HTR-8/SVneo (cell line): ENCODE data around the gene MICALL1.
"Not testable (repeated sequence)": the region's sequence is repeated elsewhere in the genome, so short reads cannot be mapped to it uniquely, and the experiment has no call there.

Experiments
- DNase-seq: peaks from one replicate; pipeline ENCODE4 v3.0.0; 2011; ENCODE audit warnings: low spot score, mixed read lengths; ENCODE audit not compliant: insufficient read length
- FAIRE-seq: peaks from 2 replicates; lab custom pipeline; 2011; peaks lifted over from hg19 to GRCh38; lab: Jason Lieb, UNC

The MICALL1 gene

GRCh38 chr22:37953437-37954179, 47.5 kb downstream of the MICALL1 start, which contains the start of the genes C22orf23 and POLR2F:
TSS of gene C22orf23 (minus strand) at chr22:37953601. CDS start at chr22:37953149, 452 bp downstream.
TSS of gene POLR2F (plus strand) at chr22:37953699. CDS start at chr22:37953788, 89 bp downstream.
- peak; percentile 98 for DNase-seq
- peak; percentile 62 for FAIRE-seq

DNA sequence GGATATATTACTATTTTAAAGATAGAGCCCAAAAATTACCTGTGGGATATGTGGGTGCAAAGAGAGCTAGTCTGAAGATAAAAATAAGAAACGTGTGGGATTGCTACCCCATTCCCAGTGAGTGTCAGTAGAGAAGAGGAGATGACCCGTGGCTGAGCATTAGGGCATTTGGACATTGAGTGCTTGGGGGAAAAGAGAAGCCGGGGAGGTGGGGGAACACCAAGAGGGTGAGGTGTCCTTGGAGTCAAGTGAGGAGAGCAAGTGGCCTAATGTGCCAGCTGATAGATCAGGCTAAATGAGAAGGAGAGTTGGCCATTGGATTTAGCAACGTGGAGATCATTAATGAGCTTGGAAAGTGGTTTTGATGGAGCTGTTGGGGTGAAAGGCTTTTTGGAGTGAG, 48.6 kb downstream of the MICALL1 start:
- DNase-seq (no peak), FAIRE-seq (no peak)

DNA sequence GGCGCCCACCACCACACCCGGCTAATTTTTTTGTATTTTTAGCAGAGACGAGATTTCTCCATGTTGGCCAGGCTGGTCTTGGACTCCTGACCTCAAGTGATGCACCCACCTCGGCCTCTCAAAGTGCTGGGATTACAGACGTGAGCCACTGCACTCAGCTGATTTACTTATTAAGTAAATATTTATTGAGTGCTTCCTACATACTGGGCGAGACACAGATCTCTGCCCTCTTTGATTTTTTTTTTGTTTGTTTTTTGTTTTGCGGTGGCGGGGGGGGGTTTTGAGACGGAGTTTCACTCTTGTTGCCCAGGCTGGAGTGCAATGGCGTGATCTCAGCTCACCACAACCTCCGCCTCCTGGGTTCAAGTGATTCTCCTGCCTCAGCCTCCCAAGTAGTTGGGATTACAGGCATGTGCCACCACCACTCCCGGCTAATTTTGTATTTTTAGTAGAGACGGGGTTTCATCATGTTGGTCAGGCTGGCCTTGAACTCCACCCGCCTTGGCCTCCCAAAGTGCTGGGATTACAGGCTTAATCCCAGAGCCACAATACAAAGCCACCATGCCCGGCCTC, 49.8 kb downstream of the MICALL1 start:
- DNase-seq, FAIRE-seq: not testable (repeated sequence)

DNA sequence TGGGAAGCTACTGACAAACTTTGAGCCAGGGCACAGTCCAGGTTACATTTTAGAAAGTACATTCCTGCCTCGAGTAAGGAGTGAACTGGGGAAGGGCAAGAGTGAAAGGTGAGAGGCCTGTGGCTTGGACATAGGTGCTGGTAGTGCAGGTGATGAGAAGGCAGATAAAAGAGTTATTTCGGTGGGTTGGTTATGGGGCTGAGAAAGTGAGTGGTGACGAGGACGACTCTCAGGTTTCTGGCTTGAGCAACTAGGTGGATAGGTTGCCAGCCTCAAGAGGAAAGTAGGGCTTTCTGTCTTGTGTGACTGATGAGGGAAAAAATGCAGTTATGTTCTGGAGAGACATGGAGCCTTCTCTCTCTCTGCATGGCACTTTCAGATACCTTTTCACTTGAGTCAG, 51.1 kb downstream of the MICALL1 start:
- DNase-seq (no peak), FAIRE-seq (no peak)

GRCh38 chr22:37959231-37959825, 53.2 kb downstream of the MICALL1 start:
- DNase-seq (no peak), FAIRE-seq (no peak)

DNA sequence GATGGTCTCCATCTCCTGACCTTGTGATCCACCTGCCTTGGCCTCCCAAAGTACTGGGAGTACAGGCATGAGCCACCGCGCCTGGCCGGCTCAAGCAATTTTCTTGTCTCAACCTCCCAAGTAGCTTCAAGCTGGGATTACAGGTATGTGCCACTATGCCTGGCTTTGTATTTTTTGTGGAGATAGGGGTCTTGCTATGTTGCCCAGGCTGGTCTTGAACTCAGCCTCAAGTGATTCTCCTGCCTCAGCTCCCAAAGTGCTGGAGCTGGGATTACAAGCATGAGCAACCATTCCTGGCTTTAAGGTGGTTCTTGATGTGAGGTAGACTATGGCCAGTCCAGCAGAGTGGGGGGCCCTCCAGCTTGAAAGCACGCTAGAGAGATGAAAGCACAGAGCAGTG, 55.0 kb downstream of the MICALL1 start:
- DNase-seq (no peak), FAIRE-seq (no peak)

GRCh38 chr22:37965940-37966664, 60.0 kb downstream of the MICALL1 start:
- DNase-seq (no peak), FAIRE-seq (no peak)

DNA sequence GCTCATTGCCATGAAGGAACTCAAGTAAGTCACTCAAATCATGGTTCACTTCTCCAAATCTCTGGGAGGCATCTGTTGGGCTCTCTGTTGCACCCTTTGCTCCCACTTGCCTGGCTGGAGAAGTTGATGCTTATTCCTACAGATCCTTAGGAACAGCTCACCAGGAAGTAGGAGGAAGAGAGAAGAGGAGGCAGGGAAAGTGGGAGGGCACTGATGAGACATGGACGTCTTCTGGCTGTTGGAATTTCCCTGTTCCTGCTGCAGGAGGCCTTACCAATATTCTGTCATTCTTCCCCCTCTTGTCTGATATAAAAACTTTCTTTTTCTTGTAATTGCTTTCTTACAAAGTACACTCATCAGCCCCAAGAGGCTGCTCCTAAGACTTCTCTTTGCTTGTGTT, 61.0 kb downstream of the MICALL1 start:
- FAIRE-seq (no peak), DNase-seq (no peak)

- DNase-seq (no peak), FAIRE-seq (no peak)
Measured at GRCh38 chr22:37967637-37968451, 61.7 kb downstream of the MICALL1 start.

DNA sequence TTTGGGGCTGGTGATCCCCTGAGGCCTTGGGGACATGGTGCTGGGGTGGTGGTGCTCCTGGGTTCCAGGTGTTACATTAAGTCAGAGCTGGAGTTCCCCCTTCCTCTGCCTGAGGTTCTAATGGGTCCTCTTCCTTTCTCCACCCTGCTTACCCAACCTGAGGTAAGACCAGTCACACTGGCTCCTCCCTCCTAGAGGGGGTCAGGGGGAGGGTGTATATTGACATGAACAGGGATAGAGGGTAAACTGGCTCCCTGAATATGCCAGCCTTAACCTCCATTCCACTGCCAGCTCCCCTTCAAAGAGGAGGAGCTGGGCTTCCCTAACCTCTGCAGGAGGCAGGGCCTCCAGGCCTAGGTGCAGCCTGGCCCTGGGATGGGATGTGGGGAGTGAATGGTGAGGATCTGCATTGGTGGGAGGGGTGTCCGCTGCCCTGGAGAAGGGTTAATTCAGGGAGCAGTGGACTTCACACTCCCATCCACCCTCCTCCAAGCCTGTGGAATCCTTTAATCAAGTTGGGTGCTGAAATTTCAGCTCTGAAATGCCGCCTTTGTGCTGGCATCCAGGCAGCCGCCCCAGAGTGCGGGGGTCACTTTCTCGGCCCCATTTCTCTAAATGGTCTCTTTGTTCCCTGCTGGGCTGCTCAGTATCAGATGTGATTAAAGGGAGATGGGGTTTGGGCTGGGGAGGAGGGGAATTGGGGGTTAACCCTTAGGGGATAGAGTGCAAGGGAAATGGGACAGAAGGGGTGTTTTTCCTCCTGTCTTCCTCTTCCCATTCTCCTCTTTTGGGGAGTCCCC, 62.6 kb downstream of the MICALL1 start:
- DNase-seq = no peak
- no peak for FAIRE-seq

- FAIRE-seq (no peak), DNase-seq (no peak)
Measured at GRCh38 chr22:37970864-37971263, 64.8 kb downstream of the MICALL1 start.

GRCh38 chr22:37971475-37972434, 65.7 kb downstream of the MICALL1 start:
- no peak for FAIRE-seq
- no peak for DNase-seq

DNA sequence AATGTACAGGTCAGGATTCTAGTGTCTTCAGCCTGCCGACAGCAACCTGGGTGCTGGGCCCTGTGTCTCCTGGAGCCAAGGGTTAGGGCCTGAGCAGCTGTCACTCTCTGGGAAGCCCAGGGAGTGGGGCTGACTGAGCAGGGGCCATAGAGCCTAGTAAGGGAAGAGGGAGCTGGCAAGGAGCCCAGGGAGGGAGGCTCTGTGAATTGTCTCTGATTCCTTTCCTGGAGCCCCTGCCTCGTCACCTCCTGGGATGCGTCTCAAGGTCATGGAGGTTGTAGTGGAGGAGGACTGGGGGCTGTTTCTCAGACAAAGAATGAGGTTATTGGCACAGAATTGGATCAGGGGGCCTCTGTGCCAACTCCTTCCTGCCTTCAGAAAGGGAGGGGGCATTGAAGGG, 66.4 kb downstream of the MICALL1 start:
- DNase-seq (no peak), FAIRE-seq (no peak)

DNA sequence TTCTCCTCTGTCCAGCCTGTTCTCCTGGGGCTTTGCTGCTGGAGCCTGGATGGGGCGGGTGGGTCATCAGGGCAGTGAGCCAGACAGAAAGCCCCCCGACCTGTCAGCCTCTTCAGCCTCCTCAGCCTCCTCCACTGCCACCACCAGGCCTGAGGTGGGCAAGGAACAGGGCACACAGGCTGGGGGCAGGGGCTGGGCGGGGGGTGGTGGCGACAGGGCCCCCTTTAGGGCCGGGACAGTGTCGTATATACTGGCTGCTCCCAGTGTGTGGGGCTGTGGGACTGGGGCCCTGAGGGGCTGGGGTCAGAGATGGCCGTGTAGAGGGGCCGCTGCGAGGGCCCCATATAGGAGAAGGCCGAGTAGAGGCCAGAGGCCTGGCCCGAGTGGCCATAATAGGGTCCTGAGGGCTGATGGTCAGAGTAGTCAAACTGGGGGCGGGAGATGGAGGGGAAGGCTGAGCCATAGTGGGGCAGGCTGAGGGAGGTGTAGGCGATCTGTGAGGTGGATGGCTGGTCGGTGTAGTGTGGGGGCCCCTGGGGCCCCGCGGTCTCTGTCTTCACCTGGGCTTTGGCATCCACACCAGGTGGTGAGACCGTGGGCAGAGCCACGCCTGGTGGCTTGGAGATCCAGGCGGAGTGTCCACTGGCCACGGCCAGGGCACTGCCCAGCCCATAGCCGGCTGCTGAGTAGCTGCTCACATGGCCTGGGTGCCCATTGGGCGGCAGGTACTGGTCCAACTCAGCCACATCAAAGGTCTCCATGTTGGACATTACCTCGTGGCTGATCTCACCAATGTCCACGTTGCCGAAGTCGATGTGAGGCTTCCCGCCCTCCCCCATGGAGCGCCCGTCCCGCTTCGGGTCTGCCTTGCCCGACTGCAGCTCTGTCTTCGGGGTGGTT, 67.4 kb downstream of the MICALL1 start:
- DNase-seq (no peak), FAIRE-seq (no peak)

DNA sequence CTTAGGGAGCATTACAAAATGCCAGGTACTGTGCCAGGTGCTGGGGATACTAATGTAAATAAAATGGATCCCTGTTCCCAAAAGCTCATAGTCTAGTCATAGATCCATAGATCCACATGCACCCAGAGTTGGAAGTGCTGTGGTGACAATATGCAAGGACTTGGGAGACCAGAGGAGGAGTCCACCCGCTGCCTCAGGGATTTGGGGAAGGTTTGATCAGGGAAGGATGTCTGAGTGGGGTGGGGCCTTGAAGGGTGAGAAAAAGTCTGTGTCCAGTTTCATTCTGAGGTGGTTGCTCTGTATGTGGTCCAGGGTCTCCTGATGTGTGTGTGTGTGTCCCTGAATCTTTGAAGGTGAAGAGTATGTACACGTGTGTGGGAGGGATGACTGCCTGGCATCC, 69.1 kb downstream of the MICALL1 start:
- FAIRE-seq = no peak
- DNase-seq = no peak

DNA sequence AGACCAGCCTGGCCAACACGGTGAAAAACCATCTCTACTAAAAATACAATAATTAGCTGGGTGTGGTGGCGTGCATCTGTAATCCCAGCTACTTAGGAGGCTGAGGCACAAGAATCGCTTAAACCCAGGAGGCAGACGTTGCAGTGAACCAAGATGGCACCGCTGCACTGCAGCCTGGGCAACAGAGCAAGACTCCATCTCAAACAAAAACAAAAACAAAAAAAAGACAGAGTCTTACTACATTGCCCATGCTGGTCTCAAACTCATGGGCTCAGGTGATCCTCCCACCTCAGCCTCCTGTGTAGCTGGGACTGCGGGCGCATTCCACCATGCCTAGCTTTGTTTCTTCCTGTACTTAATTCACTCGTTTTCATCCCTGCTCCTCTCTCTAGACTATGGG, 69.9 kb downstream of the MICALL1 start:
- DNase-seq, FAIRE-seq: not testable (repeated sequence)

GRCh38 chr22:37976547-37976946, 70.5 kb downstream of the MICALL1 start:
- no peak for DNase-seq
- no peak for FAIRE-seq
